SK-N-SH (cell line): ENCODE data around the gene SENP3. TPM values are rescaled to one million over a fixed set of nuclear protein-coding genes. Genes with fewer than 3 reads are reported as not detected.

Experiments
- CTCF ChIA-PET: fragments of 300-600, 350-600 bp; formaldehyde crosslinking; extraction: SDS; loops from one replicate; lab custom pipeline; 2021; lab: Yijun Ruan, JAX
- POLR2A ChIA-PET: fragments of 350-600 bp; sonication (Branson Sonifier 250); formaldehyde crosslinking; extraction: SDS; loops from one replicate; lab custom pipeline; 2020; ENCODE audit warnings: antibody characterized with exemption, inconsistent platforms; lab: Yijun Ruan, JAX
- DNase-seq: peaks from one replicate; pipeline ENCODE4 v3.0.0; 2012
- H2AFZ ChIP-seq: fragments of 200-600 bp; sonication (generic); 2 replicates; pipeline ENCODE4 v1.8.1; 2016; ENCODE audit warnings: antibody characterized with exemption, mild to moderate bottlenecking, low read depth
- H3F3A ChIP-seq: fragments of 200-600 bp; sonication (generic); replicated peaks from 2 replicates; pipeline ENCODE3; 2016; ENCODE audit warnings: antibody characterized with exemption, mild to moderate bottlenecking; ENCODE audit not compliant: insufficient read depth
- H3K27ac ChIP-seq, 2 experiments: fragments of 200-500 bp in 1 of 2; fragments of 200-600 bp in 1 of 2; sonication (Bioruptor generic) in 1 of 2; sonication (generic), shearing (Covaris generic) in 1 of 2; 2 replicates each; pipeline versions ENCODE4 v1.5.1 to v1.6.1; 2014 to 2016; ENCODE audit warnings: low read depth in 2 of 2, inconsistent platforms in 1 of 2, low read length in 1 of 2, mild to moderate bottlenecking in 1 of 2, mixed read lengths in 1 of 2
- H3K27me3 ChIP-seq: fragments of 200-600 bp; sonication (generic), shearing (Covaris generic); 2 replicates; pipeline ENCODE4 v1.6.1; 2016; ENCODE audit warnings: mixed run types; ENCODE audit not compliant: insufficient read depth
- H3K36me3 ChIP-seq, 2 experiments: fragments of 200-500 bp in 1 of 2; fragments of 200-600 bp in 1 of 2; sonication (Bioruptor generic) in 1 of 2; sonication (generic) in 1 of 2; replicated peaks in 1 of 2; 2 replicates each; pipeline versions ENCODE3 to v1.5.1; 2014 to 2016; ENCODE audit warnings: low read length in 1 of 2, mild to moderate bottlenecking in 1 of 2; ENCODE audit not compliant: insufficient read depth in 2 of 2, control insufficient read depth in 1 of 2
- H3K4me1 ChIP-seq, 2 experiments: fragments of 200-500 bp in 1 of 2; fragments of 200-600 bp in 1 of 2; sonication (Bioruptor generic) in 1 of 2; sonication (generic), shearing (Covaris generic) in 1 of 2; 2 replicates each; pipeline versions ENCODE4 v1.5.1 to v1.6.1; 2014 to 2016; ENCODE audit warnings: low read depth in 1 of 2, low read length in 1 of 2, mixed run types in 1 of 2; ENCODE audit not compliant: insufficient read depth in 2 of 2, control insufficient read depth in 1 of 2
- H3K4me2 ChIP-seq: fragments of 200-600 bp; sonication (generic), shearing (Covaris generic); 2 replicates; pipeline ENCODE4 v1.6.1; 2017; ENCODE audit warnings: mixed run types
- H3K4me3 ChIP-seq, 2 experiments: fragments of 200-500 bp in 1 of 2; fragments of 200-600 bp in 1 of 2; sonication (Bioruptor generic) in 1 of 2; sonication (generic), shearing (Covaris generic) in 1 of 2; 2 replicates each; pipeline versions ENCODE4 v1.5.1 to v1.8.1; 2014 to 2016; ENCODE audit warnings: low read depth in 2 of 2, inconsistent platforms in 1 of 2, low read length in 1 of 2, mild to moderate bottlenecking in 1 of 2, mixed read lengths in 1 of 2, moderate library complexity in 1 of 2
- H3K79me2 ChIP-seq: fragments of 200-600 bp; sonication (generic); 2 replicates; pipeline ENCODE4 v1.8.1; 2017; ENCODE audit warnings: mild to moderate bottlenecking; ENCODE audit not compliant: insufficient read depth
- H3K9ac ChIP-seq: fragments of 200-600 bp; sonication (generic); 2 replicates; pipeline ENCODE4 v1.6.1; 2017; ENCODE audit warnings: mixed run types
- H3K9me2 ChIP-seq: fragments of 200-600 bp; sonication (generic); 2 replicates; pipeline ENCODE4 v1.6.1; 2017; ENCODE audit warnings: mixed run types
- H3K9me3 ChIP-seq: fragments of 200-600 bp; sonication (generic); 2 replicates; pipeline ENCODE4 v1.6.1; 2017; ENCODE audit warnings: mixed run types, mild to moderate bottlenecking, moderate library complexity
- H4K20me1 ChIP-seq: fragments of 200-600 bp; sonication (generic); 2 replicates; pipeline ENCODE4 v1.6.1; 2017; ENCODE audit warnings: mild to moderate bottlenecking, mixed run types; ENCODE audit not compliant: insufficient read depth
- CTCF ChIP-seq: fragments of 200-600 bp; sonication (generic); IDR thresholded peaks from 2 replicates; pipeline ENCODE4 v1.6.1; 2017; ENCODE audit warnings: antibody characterized with exemption, mild to moderate bottlenecking, moderate library complexity
- FOXJ3 ChIP-seq: sonication (generic); formaldehyde crosslinking; IDR thresholded peaks from 2 replicates; pipeline ENCODE4 v1.5.1; 2020; ENCODE audit warnings: mild to moderate bottlenecking, missing genetic modification reagents
- GATA2 ChIP-seq: sonication (generic); formaldehyde crosslinking; IDR thresholded peaks from 2 replicates; pipeline ENCODE4 v1.5.0; 2020; ENCODE audit warnings: mild to moderate bottlenecking, missing genetic modification reagents
- IRF3 ChIP-seq: fragments of 150-350 bp; IDR thresholded peaks from 2 replicates; pipeline ENCODE4 v1.6.1; 2016; ENCODE audit warnings: mild to moderate bottlenecking, low read depth, low read length
- USF1 ChIP-seq: IDR thresholded peaks from 2 replicates; pipeline ENCODE4 v1.4.0; 2012; ENCODE audit warnings: low read depth, borderline replicate concordance
- WGBS: methylation state at CpG from one replicate; pipeline ENCODE4 v1.1.6; 2017; ENCODE audit warnings: low lambda C conversion rate; 5-methylcytosine and 5-hydroxymethylcytosine counted together
- polyA plus RNA-seq, 3 experiments: library from polyadenylated mRNA; depleted of rRNA; stranded (reverse); fragments of >200 nt; gene quantifications; 2 replicates each; pipeline ENCODE4 v1.2.3, GENCODE V29; 2012

The SENP3 gene
- polyA plus RNA-seq, 1 of the 3 experiments (the other 2 are of a cell fraction): 80.8 TPM

GRCh38 chr17:7523033-7523432 lies 38.7 kb upstream of the SENP3 start:
- ChIA-PET CTCF (interaction anchor here (0.8 to 2.7 kb wide), 8 partner anchors 9 to 66 kb away, joined by 3 to 17 read pairs (median 4); partner anchors contain the start of genes SENP3 and SOX15), POLR2A (no interaction called here)
- Histone ChIP-seq H3K4me2 (no peak overlapping the region), H3F3A (peaks cover 10% of the 10 kb centered on the region), H2AFZ (no peak overlapping the region), H3K79me2 (no peaks in the 10 kb centered on the region), H3K9me3 (no peaks in the 10 kb centered on the region), H3K27me3 (no peaks in the 10 kb centered on the region; the same call in 1 of the 2 replicates), H3K36me3 (no peaks in the 10 kb centered on the region), H3K4me3 (no peak overlapping the region), H3K9ac (no peak overlapping the region), H3K4me1 (no peaks in the 10 kb centered on the region), H4K20me1 (no peaks in the 10 kb centered on the region), H3K9me2 (no peaks in the 10 kb centered on the region), H3K27ac (no peak overlapping the region)
- no peak for DNase-seq
- 61% methylated on average over 9 of the region's 10 CpGs for WGBS
- no peak for TF ChIP-seq USF1
- peak; percentile 51 for TF ChIP-seq CTCF

GRCh38 chr17:7528842-7529241 lies 32.9 kb upstream of the SENP3 start:
- H3K4me1 ChIP-seq: no peaks in the 10 kb centered on the region
- no peaks in the 10 kb centered on the region for H3K9me2 ChIP-seq
- POLR2A ChIA-PET: no interaction called here
- no peaks in the 10 kb centered on the region for H4K20me1 ChIP-seq
- peaks cover 3% of the 10 kb centered on the region for H3F3A ChIP-seq
- H3K27me3 ChIP-seq: no peaks in the 10 kb centered on the region; the same call in 1 of the 2 replicates
- peaks cover 9% of the 10 kb centered on the region for H3K9me3 ChIP-seq
- no peak for DNase-seq
- no peaks in the 10 kb centered on the region for H3K79me2 ChIP-seq
- H2AFZ ChIP-seq: no peak overlapping the region
- no peaks in the 10 kb centered on the region for H3K36me3 ChIP-seq
- TF ChIP-seq GATA2 (no peak), FOXJ3 (CRISPR knock-in tag) (no peak), IRF3 (no peak)
- no peak overlapping the region for H3K4me3 ChIP-seq
- no peak overlapping the region for H3K4me2 ChIP-seq
- CTCF ChIA-PET: no interaction called here
- H3K27ac ChIP-seq: no peak overlapping the region
- H3K9ac ChIP-seq: no peak overlapping the region
